HepG2 (cell line): Measurements from ENCODE around the gene MPST. TPM values are rescaled to one million over a fixed set of nuclear protein-coding genes. Genes with fewer than 3 reads are reported as not detected.

ENCODE experiments used
- ELF4 ChIP-seq: sonication (generic); formaldehyde crosslinking; IDR thresholded peaks from 2 replicates; pipeline ENCODE4 v1.5.0; 2020; ENCODE audit warnings: missing genetic modification reagents, mild to moderate bottlenecking, moderate library complexity, borderline replicate concordance
- HMGA1 ChIP-seq: sonication (generic); formaldehyde crosslinking; conservative IDR thresholded peaks from 2 replicates; pipeline ENCODE4 v1.4.0; 2020; ENCODE audit warnings: missing genetic modification reagents
- HOXA5 ChIP-seq: sonication (generic); formaldehyde crosslinking; IDR thresholded peaks from 2 replicates; pipeline ENCODE4 v1.4.0; 2020; ENCODE audit warnings: missing genetic modification reagents
- MBD4 ChIP-seq: IDR thresholded peaks from 2 replicates; pipeline ENCODE4 v1.6.1; 2012; ENCODE audit warnings: low read length, inconsistent platforms, borderline replicate concordance
- NPAS2 ChIP-seq: sonication (generic); formaldehyde crosslinking; IDR thresholded peaks from 2 replicates; pipeline ENCODE4 v1.8.0; 2022; ENCODE audit warnings: mild to moderate bottlenecking, missing genetic modification reagents, borderline replicate concordance
- NR2F2 ChIP-seq: IDR thresholded peaks from 2 replicates; pipeline ENCODE4 v1.6.1; 2012; ENCODE audit warnings: low read depth, inconsistent platforms, borderline replicate concordance
- RBM22 ChIP-seq: fragments of 200-400 bp; formaldehyde crosslinking; optimal IDR thresholded peaks from 2 replicates; pipeline ENCODE3; 2017; ENCODE audit warnings: mild to moderate bottlenecking, low read length, moderate library complexity
- RELA ChIP-seq: sonication (generic); formaldehyde crosslinking; IDR thresholded peaks from 2 replicates; pipeline ENCODE4 v1.4.0; 2020; ENCODE audit warnings: missing genetic modification reagents
- REXO4 ChIP-seq: sonication (generic); formaldehyde crosslinking; IDR thresholded peaks from 2 replicates; pipeline ENCODE4 v1.8.0; 2022; ENCODE audit warnings: missing genetic modification reagents, mild to moderate bottlenecking, borderline replicate concordance
- RFX1 ChIP-seq: fragments of 450-650 bp; IDR thresholded peaks from 2 replicates; pipeline ENCODE4 v1.6.1; 2017
- SAP130 ChIP-seq: IDR thresholded peaks from 2 replicates; pipeline ENCODE4 v1.6.1; 2016; ENCODE audit warnings: low read depth
- YEATS2 ChIP-seq: sonication (generic); formaldehyde crosslinking; IDR thresholded peaks from 2 replicates; pipeline ENCODE4 v1.4.0; 2020; ENCODE audit warnings: missing genetic modification reagents, borderline replicate concordance
- ZBTB1 ChIP-seq: sonication (generic); formaldehyde crosslinking; IDR thresholded peaks from 2 replicates; pipeline ENCODE4 v1.4.0; 2020; ENCODE audit warnings: missing genetic modification reagents, borderline replicate concordance
- ZNF556 ChIP-seq: sonication (generic); formaldehyde crosslinking; IDR thresholded peaks from 2 replicates; pipeline ENCODE4 v1.4.0; 2020; ENCODE audit warnings: mild to moderate bottlenecking, missing genetic modification reagents, borderline replicate concordance
- ZNF569 ChIP-seq: sonication (generic); formaldehyde crosslinking; IDR thresholded peaks from 2 replicates; pipeline ENCODE4 v1.5.0; 2020; ENCODE audit warnings: mild to moderate bottlenecking, missing genetic modification reagents, moderate library complexity, borderline replicate concordance
- ZNF570 ChIP-seq: sonication (generic); formaldehyde crosslinking; IDR thresholded peaks from 2 replicates; pipeline ENCODE4 v1.4.0; 2020; ENCODE audit warnings: mild to moderate bottlenecking, missing genetic modification reagents, borderline replicate concordance
- ZNF878 ChIP-seq: sonication (generic); formaldehyde crosslinking; IDR thresholded peaks from 2 replicates; pipeline ENCODE4 v1.8.1; 2023; ENCODE audit warnings: mild to moderate bottlenecking, missing genetic modification reagents, moderate library complexity
- ZSCAN31 ChIP-seq: sonication (generic); formaldehyde crosslinking; IDR thresholded peaks from 2 replicates; pipeline ENCODE4 v1.5.0; 2020; ENCODE audit warnings: low read depth, mild to moderate bottlenecking, missing genetic modification reagents
- polyA plus RNA-seq, 8 experiments: library from polyadenylated mRNA; depleted of rRNA in 3 of 8; stranded (reverse) in 7 of 8; unstranded in 1 of 8; fragments of >200 nt; fragmentation: Illumina TruSeq in 4 of 8; extraction: Trizol in 4 of 8; gene quantifications; 2 replicates each; pipeline versions ENCODE4 v1.2.1 to v1.2.3, GENCODE V29; 2011 to 2016; ENCODE audit warnings: low read depth in 4 of 8, missing spikeins in 1 of 8, mixed read lengths in 1 of 8; ENCODE audit not compliant: insufficient read depth in 1 of 8
- total RNA-seq, 5 experiments: library from RNA; depleted of rRNA; stranded (reverse); fragments of >200 nt; fragmentation: Illumina TruSeq; extraction: Trizol; gene quantifications; 2 replicates each; pipeline ENCODE4 v1.2.3, GENCODE V29; 2016; ENCODE audit warnings: low read depth in 1 of 5
- TF ChIP-seq, protein P1 (sequence below): sonication (generic); formaldehyde crosslinking; IDR thresholded peaks from 2 replicates; pipeline ENCODE4 v1.4.0; 2020; ENCODE audit warnings: missing genetic modification reagents, mild to moderate bottlenecking, borderline replicate concordance
- TF ChIP-seq, protein P2 (sequence below): sonication (generic); formaldehyde crosslinking; IDR thresholded peaks from 2 replicates; pipeline ENCODE4 v1.8.1; 2023; ENCODE audit warnings: mild to moderate bottlenecking, missing genetic modification reagents
- TF ChIP-seq, protein P3 (sequence below): sonication (generic); formaldehyde crosslinking; IDR thresholded peaks from 2 replicates; pipeline ENCODE4 v1.5.0; 2020; ENCODE audit warnings: missing genetic modification reagents
- TF ChIP-seq, protein P4 (sequence below): IDR thresholded peaks from 2 replicates; pipeline ENCODE4 v1.6.1; 2016; ENCODE audit warnings: mild to moderate bottlenecking, missing biosample characterization, missing genetic modification reagents
- TF ChIP-seq, protein P5 (sequence below): sonication (generic); formaldehyde crosslinking; conservative IDR thresholded peaks from 2 replicates; pipeline ENCODE4 v1.8.0; 2022; ENCODE audit warnings: missing genetic modification reagents

The MPST gene
- total and polyA plus RNA-seq, 2 of the 13 experiments (the other 11 are each of a cell fraction or from before 2014, with no cell fraction given): 133 to 141 TPM

DNA sequence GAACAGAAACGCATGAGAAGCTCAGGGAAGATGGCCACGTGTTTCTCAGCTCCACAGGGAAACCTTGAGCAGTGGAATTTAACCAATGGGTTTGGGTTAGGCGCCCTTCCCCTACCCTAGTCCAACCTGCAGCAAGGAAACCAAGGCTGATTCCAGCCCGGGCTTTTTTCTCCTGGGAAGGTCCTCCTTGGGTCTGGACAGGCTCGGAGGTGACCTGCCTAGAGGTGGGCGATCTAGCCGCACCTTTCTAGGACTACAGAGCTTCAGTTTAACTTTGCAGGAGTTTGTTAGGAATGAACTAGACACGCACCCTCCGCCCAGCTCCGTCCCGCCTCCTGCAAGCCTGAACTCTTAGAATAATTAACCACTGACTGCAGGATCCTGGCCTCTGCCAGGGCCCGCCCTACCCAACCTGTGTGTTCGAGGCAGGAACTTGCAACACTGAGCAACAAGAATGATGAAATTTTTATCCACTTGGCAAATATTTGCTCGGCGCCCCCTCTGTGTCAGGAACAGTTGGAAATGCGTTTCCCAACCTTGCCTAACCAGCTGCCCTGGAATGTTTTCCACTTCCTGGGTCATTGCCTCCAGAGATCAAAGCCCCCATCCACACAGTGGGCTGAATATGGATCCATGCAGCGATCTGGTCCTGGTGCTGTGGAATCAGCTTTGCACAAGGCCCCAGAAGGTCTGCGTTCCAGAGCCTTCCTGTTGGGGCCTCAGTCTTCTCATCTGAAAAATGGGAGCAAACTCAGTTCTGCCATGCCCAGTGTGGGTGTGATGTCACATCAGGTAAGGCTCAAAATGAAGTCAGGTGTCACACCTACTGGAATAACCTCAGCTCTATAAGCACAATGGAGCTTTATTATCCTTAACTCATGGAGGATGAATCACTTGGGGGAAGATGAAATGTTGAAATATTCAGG, 13.3 kb downstream of the MPST start (continued):
- TF ChIP-seq, protein P1, sequence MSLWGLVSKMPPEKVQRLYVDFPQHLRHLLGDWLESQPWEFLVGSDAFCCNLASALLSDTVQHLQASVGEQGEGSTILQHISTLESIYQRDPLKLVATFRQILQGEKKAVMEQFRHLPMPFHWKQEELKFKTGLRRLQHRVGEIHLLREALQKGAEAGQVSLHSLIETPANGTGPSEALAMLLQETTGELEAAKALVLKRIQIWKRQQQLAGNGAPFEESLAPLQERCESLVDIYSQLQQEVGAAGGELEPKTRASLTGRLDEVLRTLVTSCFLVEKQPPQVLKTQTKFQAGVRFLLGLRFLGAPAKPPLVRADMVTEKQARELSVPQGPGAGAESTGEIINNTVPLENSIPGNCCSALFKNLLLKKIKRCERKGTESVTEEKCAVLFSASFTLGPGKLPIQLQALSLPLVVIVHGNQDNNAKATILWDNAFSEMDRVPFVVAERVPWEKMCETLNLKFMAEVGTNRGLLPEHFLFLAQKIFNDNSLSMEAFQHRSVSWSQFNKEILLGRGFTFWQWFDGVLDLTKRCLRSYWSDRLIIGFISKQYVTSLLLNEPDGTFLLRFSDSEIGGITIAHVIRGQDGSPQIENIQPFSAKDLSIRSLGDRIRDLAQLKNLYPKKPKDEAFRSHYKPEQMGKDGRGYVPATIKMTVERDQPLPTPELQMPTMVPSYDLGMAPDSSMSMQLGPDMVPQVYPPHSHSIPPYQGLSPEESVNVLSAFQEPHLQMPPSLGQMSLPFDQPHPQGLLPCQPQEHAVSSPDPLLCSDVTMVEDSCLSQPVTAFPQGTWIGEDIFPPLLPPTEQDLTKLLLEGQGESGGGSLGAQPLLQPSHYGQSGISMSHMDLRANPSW (CRISPR knock-in tag): peak; percentile 83; the same call in 1 of the 2 replicates
- TF ChIP-seq ZBTB1 (CRISPR knock-in tag) (no peak), RFX1 (no peak), REXO4 (CRISPR knock-in tag) (0 out of 2 replicates have a peak, but pooled peaks have one; percentile 67), ELF4 (CRISPR knock-in tag) (peak; percentile 72; the same call in 1 of the 2 replicates), ZNF556 (CRISPR knock-in tag) (peak; percentile 67; the same call in 1 of the 2 replicates), HOXA5 (CRISPR knock-in tag) (no peak), ZNF570 (CRISPR knock-in tag) (no peak), YEATS2 (peak; percentile 85), ZSCAN31 (CRISPR knock-in tag) (peak; percentile 93), RELA (peak; percentile 84; the same call in 1 of the 2 replicates), NR2F2 (peak; percentile 95), NPAS2 (CRISPR knock-in tag) (no peak), HMGA1 (CRISPR knock-in tag) (no peak), RBM22 (peak; percentile 0), ZNF569 (CRISPR knock-in tag) (0 out of 2 replicates have a peak, but pooled peaks have one; percentile 15), ZNF878 (CRISPR knock-in tag) (peak; percentile 84; the same call in 1 of the 2 replicates), MBD4 (peak; percentile 50), SAP130 (peak; percentile 93)
- TF ChIP-seq, protein P2, sequence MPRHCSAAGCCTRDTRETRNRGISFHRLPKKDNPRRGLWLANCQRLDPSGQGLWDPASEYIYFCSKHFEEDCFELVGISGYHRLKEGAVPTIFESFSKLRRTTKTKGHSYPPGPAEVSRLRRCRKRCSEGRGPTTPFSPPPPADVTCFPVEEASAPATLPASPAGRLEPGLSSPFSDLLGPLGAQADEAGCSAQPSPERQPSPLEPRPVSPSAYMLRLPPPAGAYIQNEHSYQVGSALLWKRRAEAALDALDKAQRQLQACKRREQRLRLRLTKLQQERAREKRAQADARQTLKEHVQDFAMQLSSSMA (CRISPR knock-in tag): peak; percentile 58; the same call in 1 of the 2 replicates
- TF ChIP-seq, protein P3, sequence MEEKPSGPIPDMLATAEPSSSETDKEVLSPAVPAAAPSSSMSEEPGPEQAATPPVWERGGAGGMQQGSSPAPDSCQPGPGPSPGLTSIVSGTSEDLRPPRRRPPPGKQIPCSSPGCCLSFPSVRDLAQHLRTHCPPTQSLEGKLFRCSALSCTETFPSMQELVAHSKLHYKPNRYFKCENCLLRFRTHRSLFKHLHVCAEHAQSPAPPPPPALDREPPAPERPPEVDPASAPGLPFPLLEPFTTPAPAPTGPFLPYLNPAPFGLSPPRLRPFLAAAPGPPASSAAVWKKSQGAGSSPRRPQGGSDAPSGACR (CRISPR knock-in tag): peak; percentile 67; the same call in 1 of the 2 replicates
- TF ChIP-seq, protein P4, sequence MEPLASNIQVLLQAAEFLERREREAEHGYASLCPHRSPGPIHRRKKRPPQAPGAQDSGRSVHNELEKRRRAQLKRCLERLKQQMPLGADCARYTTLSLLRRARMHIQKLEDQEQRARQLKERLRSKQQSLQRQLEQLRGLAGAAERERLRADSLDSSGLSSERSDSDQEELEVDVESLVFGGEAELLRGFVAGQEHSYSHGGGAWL (CRISPR knock-in tag): no peak; the same call in 1 of the 2 replicates
- TF ChIP-seq, protein P5, sequence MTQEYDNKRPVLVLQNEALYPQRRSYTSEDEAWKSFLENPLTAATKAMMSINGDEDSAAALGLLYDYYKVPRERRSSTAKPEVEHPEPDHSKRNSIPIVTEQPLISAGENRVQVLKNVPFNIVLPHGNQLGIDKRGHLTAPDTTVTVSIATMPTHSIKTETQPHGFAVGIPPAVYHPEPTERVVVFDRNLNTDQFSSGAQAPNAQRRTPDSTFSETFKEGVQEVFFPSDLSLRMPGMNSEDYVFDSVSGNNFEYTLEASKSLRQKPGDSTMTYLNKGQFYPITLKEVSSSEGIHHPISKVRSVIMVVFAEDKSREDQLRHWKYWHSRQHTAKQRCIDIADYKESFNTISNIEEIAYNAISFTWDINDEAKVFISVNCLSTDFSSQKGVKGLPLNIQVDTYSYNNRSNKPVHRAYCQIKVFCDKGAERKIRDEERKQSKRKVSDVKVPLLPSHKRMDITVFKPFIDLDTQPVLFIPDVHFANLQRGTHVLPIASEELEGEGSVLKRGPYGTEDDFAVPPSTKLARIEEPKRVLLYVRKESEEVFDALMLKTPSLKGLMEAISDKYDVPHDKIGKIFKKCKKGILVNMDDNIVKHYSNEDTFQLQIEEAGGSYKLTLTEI: no peak
